Activated T-helper 1 cell treated with anti-CD3 and anti-CD28 coated beads, Interleukin-2, amount 50 U/mL, for 16 hours (primary cell): ENCODE measurements around the gene PARN.

Experiments
- DNase-seq, 2 donors: peaks; one replicate each; pipeline ENCODE4 v3.0.0-alpha.2; 2020; ENCODE audit warnings: low read depth in 1 of 2, low spot score in 1 of 2

Gene PARN

DNA sequence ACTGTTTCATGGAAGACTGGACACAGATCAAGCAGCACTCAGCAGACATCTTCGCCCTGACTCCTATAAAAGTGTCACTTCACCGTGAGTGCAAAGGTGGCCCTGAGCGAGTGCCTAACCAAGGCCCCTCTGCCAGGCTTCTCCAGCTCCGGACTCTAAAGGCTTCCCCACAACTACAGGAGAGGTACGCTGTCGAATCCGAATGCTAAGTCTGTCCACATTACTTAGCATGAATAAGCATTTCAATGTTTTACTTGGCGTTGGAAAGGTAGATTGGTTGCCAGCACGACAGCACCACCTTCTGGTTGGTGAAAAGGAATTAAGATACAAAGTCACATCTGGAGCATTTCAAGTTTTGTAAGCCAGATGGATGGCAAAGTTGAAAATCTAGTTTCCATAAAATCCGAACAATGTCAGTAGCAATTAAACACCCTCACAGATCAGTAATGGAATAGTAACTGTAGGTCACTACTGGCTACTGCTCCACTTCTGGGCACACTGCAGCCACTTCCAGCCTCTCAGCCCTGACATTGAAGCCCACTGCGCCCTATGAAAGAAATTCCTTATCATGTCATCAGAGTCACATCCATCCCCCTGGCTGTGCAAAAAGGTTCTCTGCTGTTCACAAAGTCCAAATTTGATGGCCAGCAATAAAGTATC, 100.9 kb downstream of the PARN start:
- peak in 1 of 2 donors; percentile 8 for DNase-seq

DNA sequence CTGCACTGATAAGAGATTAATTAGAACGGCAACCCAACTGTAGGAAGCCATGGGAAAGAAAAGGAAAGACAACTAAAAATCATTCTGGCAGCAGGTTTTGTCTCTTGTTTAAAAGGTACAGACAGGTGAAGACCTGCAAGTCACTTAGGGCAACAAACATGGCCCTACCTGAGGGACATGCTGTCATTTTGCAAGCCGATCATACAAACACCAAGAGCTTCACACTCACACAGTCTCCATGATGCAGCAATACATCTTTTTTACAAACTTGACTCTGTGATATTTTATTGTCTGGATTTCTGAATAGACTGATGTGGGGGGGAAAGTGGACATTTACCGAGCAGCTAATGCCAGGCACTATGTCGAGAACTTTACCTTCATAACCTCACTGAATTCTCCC, 101.8 kb downstream of the PARN start:
- no peak for DNase-seq

DNA sequence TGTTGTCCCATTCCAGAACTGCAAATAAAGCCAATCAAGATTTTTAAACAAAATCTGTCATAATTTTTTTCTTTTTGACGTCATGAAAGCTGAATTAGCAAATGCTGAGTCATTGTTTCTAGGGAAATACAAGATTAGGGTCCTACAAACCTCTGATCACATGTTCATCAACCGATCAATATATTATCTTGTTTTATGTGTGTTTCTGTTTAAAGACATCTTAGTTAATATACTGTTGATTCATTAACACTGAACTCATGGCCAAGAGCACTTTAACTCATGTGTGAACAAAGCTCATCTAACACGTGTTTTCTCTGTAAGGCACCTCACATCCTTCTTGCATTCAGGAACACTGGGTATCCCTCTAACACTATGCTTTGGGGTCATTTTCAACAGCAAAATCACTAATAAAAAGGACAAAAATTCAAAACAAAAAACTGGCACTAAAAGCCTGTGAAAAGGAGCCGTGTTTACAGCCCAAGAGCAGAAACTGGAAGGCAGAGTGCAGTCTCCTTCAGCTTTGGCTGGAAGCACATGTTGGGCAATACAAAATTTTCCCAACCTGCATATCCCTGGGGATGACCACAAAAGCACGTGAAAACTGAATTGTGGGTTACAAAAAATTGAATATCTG, 102.5 kb downstream of the PARN start:
- no peak for DNase-seq

DNA sequence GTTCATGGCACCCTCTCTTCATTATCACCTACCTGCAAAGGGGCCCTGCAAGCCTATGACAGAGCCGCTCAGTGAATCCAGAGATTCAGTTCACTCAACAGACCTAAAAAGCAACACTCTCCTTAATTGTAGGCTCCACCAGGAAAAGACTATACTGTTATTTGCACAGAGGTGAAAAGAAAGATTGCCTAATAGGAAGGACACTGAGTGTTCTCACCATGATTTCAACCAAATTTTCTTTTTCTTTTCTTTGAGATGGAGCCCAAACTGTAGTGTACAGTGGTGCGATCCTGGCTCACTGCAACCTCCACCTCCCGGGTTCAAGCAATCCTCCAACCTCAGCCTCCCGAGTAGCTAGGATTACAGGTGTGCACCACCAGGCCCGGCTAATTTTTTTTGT, 104.5 kb downstream of the PARN start:
- no peak for DNase-seq

DNA sequence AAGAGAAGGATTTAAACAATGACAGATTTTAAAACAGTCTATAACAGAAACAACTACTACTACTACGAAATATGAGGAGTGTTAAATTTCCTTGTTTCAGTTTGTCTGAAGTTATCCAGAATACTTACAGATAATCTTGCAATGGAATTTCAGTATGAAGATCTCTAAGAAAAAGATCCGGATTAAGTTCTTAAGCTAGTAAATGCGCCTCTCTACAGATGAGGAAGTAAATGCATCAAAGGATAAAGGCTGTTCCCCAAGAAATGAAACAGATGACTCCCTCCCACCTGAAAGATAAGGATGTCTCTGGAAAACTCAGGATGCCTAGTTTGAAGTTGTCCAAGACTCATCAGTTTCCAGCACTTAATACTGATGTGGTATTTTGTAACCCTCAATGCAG, 105.1 kb downstream of the PARN start:
- no peak for DNase-seq

DNA sequence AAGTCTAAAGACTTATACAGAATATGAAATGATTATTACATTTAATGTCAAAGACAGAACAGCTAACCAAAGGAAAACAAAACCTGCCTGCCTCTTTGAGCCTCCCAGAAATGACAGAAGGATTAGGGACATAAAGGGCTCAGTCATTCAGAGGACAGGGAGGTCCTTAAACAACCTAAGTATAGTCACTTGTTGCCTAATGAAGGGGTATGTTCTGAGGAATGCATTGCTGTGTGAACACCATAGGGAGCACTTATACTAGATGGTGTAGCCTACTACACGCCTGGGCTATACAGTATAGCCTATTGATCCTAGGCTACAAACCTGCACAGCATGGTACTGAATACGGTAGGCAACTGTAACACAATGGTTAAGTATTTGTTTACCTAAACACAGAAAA, 106.4 kb downstream of the PARN start:
- DNase-seq = no peak

DNA sequence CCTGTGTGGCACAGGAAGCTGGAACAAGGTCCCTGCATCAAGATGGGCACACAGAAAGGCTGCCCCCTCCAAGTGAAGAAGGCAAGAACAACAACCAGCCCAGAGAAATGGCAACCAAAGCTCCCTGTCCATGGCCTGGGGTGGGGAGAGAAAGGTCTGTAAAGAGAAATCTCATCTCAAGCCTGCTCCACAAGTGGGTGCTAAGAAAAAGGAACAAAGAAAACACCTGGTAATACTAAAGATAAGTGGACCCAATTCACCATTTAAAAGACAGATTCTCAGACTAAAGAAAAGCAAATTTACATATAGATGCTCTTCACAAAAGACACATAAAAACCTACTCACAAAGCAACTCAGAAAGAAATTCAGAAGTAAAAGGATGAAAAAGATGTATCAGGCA, 107.4 kb downstream of the PARN start:
- no peak for DNase-seq

DNA sequence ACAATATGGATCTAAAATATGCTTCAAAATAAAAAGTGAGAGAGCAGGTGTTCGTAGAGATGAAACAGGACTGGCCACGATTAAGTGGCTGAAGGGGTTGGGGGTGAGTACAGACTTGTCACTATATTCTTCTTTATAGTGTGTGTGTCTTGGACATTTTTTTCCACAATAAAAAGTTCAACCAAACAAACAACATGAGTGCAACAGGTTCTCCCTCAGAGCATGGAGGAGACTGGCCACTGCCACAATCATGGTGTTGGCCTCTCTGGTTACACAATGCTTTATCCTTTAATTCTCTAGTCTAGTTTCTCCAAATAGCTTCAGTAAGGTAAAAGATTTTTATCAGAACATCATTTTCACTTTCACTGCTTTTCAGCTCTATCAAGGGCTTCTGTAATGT, 109.3 kb downstream of the PARN start:
- no peak for DNase-seq

DNA sequence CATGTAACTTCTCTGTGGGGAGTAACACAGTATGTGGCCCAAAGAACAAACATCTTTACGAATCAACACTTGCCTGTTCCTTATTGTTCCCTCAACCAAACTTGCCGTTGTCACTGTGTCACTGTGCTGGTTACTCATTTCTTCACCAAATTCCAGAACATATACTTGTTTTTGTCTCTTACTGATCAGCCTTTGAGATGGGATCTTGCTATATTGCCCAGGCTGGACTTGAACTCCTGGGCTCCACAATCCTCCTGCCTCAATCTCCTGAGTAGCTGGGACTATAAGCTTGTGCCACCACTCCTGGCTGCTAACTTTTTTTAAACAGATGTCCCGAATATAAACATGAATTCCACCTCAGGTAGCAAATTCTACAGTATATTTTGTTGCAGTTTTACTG, 115.1 kb downstream of the PARN start:
- no peak for DNase-seq

DNA sequence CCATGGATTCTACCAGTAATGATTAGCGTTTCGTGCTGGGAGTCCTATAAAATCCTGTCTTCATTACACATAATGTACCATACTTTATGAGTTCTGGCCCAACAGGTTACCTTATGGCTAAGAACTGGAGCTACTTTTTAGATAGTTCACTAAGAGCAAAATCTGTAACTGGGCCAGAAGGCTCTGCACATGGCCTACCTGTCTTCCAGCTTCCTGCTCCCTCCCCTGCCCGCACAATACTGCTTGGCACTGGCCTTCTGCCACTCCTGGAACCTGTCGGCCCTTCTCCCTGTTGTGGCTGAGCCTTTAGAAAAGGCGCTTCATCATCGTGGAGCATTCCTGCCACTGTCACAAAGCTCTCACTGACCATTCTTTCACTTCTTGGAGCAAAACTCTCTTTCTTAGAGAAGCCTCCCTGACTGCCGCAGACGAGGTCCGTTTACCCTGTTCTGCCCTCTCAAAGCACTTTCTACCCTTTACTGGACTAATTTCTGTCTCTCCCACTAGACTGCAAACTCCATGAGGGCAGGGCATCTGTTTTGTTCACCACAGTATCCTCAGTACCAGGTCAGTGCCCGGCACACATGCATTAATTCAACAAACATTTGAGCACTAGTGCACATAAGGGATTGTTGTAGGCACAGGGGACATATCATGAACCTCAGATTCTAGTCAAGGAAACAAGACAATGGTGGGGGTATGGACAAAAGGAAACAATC, 116.5 kb downstream of the PARN start:
- no peak for DNase-seq

DNA sequence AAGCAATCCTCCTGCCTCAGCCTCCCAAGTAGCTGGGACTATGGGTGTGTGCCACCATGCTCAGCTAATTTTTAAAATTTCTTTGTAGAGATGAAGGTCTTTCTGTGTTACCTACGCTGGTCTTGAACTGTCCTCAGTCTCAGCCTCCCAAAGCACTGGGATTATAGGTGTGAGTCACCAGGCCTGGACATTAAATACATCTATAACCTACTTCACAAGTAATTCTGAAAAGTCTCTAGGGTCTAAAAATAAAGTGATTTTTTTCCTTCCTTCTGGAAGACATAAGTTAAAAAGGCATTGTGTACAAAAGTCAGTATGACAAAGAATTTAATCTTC, 118.3 kb downstream of the PARN start:
- DNase-seq = no peak

DNA sequence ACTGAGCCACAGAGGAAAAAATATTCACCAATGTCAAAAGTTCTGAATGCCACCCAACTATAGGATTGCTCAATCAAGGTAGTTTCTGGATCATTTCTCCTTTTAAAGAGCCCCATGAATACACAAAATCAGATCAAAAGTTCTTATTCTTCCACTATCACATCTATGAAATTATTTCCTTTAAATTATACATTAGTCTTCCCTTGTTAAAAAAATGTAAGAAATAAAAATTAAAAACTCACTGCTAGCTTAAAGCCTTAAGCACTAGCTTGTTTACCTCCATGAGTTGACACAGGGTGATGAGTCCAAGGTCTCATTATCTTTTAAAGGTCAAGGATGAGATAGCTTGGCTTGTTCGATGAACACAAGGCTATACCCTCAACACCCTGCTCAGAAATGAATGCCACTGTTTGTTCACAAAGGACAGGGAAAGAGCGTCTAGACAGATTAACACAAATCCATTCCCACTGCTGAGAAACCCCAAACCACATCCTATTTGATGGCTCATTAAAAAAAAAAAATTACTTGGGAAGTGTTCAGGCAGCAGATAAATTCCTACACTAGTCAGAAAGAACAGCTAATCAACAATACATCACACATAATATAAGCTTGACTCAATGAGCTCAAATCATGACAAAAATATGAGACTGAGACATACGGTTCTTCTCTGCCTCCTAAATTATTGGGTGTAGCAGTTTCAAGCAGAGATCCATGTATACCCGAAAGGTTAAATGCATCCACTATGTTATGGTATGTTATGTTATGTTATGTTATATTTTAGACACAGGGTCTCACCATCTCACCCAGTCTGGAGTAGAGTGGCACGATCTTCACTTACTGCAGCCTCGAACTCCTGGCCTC, 118.9 kb downstream of the PARN start:
- DNase-seq = no peak

DNA sequence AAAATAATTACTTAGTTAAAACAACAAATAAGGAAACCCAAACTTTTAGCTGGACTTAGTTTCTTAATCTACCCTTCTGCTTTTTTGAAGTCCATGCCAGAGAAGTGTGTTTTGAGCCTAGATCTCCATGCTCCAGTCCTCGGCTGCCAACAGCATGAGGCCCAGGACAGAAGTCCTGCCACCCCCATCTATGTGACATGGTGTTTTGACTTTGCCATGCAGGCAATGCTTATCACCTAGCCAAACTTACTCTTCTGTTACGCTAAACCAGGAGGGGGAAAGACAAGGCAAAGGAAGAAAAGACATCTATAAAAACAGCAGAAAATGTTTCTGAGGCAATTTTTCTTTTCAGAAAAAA, 119.5 kb downstream of the PARN start:
- no peak for DNase-seq

DNA sequence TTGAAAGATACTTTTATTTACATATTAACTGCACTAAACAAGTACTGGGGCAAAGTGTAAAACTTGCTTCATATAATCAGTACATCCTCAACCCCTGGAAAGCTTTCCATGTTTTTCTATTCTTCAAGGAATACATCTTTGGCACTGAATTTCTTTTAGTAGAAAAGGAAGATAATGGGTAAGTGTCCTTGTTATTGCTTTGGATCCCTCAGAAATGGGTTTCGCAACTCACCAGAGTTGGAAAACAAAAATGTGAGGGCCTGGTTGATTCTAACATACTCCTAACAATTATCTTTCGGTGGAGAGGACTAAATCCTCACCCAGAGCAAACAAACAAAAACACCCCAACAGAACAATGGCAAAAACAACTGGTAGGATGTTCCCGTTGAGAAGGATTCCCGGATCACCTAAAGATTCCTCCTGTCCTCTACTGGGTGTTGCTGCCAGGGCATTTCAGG, 120.4 kb downstream of the PARN start:
- DNase-seq = no peak

DNA sequence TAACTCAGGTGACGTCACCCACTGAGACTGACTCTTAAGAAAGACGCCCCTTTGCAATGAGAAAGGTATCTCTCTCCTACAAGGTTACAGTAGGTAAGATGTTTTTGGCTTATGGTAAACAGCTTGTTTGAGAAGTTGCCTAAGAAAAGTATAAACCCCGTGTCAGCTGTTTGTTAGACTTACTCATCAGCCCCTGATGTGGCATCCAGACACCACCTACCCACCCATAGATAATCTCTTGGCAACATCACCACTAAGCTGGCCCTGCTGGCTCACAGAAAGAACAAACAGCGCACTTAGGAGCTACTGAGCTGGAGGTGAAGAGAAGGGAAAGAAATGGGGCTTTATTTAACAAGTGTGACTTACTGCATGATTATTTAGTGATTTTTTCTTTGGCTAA, 121.0 kb downstream of the PARN start:
- no peak for DNase-seq

DNA sequence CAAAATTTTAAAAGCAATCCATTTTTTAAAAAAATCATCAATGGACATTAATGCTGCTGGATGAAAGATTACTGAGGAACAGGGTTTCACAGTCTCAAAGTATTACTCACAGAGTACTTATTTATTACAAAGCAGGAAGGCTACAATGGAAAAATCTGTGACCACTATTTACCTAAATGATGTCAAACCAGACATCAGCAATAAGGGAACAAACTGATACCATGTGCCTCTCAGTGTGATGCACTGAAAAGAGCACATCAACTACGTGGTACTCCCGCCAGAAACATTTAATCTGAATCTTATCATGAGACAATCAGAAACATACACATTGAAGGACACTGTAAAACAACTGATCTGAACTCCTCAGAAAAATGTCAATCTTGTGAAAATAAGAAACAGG, 124.2 kb downstream of the PARN start:
- no peak for DNase-seq

DNA sequence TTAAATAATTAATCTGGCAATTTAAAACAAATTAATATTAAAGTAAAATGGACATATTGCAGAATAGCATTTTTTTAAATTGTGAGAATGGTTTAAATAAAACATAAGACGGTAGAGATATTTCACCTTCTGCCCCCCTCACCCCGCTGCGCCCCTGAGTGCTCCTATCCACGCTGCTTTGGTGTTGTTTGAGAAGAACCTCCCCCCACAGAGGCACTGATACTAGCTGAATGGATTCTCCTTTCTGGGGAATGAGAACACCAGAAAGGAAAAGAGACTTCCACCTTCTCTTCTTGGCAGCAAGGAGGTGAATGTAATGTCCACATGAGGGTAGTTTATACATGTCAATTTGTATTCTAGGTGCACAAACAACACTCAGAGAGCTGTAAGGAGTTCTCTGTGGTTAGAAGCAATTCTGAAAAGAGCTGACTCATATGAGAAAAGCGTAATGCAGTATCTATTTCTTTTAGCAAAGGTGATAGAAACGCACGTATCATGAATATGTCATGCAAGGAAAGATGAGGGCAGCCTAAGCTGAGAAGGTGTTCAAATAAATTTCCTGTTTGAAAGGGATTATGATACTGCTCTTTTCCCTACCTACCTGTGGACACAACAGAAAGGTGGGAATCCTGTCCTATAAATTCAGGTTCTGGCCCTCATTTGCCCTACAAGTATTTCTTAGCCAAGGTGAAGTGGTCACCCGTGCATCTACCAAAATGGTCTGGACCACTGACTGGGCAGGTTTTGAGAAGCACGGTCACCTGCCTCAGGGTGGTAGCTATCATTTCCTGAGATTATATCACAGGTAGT, 126.9 kb downstream of the PARN start:
- DNase-seq = no peak

DNA sequence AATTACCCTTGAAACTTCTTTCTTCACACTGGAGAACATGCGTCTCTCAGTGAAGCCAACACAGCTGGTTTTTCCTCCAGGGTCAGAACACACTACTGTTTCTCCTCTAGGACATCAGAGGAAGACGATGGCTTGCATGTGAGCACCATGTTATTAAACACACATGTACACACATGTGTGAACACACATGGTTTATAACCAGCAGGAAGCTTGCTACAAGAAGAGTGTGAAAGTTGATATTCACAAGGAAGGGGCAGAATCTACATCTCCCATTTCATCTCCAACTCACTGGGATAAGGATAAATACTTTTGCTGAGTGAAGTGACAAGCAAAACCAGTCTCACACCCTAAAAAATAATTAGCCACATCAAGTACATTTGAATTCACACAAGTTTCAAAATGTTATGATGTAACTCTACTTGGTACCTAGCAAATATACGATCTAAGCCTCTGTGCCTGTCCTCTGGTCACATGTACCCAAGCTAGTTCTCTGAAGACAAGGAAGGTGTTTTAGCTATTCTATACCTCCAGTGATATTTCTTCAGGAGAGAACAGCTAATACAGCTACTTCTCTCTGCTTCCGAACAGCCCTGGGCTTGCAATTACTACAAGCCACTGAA, 127.7 kb downstream of the PARN start:
- DNase-seq = no peak

DNA sequence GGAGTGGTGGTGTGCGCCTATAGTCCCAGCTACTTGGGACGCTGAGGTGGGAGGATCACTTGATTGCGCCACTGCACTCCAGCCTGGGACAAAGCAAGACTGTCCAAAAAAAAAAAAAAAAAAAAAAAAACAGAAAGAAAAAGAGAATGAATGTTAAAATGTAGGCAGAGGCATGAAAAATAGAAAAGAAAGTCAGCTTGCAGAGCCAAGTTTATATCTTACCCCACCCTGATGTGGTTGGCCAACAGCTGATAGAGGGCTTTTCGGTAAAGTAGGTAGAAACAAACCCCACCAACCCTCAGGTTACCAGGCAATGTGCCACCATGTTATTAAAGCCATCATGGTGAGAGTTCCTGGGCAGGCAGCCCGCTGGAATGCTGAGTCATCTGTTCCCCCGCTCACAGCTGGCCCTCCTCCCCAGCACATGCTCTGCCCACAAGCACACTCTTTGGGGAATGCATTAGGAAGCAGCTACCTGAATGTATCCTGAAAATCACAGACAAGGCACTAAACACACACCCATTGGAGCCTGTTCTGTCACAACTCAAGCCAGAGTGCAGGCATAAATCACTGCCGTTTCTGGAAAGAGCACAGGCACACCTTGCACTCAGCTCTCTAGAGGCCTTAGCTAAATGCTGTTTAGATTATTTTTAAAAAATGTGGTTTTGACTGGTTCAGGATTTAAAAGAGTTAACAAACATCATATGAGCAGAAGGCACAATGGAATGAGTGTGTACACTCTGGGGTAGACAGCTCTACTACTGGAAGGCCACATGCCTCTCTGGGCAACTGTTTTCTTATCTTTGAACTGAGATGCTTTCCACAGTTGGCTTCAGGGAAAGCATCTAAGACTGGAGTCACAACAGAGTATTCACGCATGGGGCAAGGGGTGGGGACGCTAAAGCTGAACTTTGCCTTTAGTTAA, 128.5 kb downstream of the PARN start:
- no peak for DNase-seq
